Coronary artery (tissue), 2 donors: ENCODE data around the gene ERCC2.

Source experiments
- DNase-seq: peaks from one replicate; pipeline ENCODE4 v3.0.0-alpha.2; 2017; ENCODE audit warnings: low spot score
- H3K27ac ChIP-seq, 2 donors: fragments of 200-600 bp; sonication (generic); one replicate each; pipeline ENCODE4 v1.5.1; 2016 to 2019
- H3K4me3 ChIP-seq: fragments of 200-600 bp; sonication (generic); 2 replicates; pipeline ENCODE4 v1.5.1; 2016; ENCODE audit warnings: mild to moderate bottlenecking, moderate library complexity
- CTCF ChIP-seq: fragments of 200-600 bp; sonication (generic); IDR thresholded peaks from one replicate; pipeline ENCODE4 v1.5.1; 2019; ENCODE audit warnings: antibody characterized with exemption

ERCC2 gene

DNA sequence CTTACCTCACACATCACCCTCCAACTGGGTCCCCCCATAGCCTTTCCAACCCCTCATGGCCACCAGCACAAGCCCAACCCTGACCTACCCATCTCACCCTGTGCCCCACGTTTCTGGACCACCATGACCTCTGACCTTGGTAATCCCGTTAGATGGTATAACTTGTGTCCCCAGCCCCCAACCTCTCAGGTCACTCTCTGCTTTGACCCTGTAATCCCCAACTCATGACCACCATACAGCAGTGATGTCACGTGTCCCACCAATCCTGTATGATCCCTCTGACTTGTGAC, 21.3 kb downstream of the ERCC2 start:
- no peak for TF ChIP-seq CTCF
- H3K27ac ChIP-seq = no peak overlapping the region
- DNase-seq = no peak
- H3K4me3 ChIP-seq = no peak overlapping the region

GRCh38 chr19:45348367-45349125, 21.8 kb downstream of the ERCC2 start:
- no peak for TF ChIP-seq CTCF
- H3K27ac ChIP-seq = no peak overlapping the region
- no peak for DNase-seq
- H3K4me3 ChIP-seq = no peak overlapping the region

DNA sequence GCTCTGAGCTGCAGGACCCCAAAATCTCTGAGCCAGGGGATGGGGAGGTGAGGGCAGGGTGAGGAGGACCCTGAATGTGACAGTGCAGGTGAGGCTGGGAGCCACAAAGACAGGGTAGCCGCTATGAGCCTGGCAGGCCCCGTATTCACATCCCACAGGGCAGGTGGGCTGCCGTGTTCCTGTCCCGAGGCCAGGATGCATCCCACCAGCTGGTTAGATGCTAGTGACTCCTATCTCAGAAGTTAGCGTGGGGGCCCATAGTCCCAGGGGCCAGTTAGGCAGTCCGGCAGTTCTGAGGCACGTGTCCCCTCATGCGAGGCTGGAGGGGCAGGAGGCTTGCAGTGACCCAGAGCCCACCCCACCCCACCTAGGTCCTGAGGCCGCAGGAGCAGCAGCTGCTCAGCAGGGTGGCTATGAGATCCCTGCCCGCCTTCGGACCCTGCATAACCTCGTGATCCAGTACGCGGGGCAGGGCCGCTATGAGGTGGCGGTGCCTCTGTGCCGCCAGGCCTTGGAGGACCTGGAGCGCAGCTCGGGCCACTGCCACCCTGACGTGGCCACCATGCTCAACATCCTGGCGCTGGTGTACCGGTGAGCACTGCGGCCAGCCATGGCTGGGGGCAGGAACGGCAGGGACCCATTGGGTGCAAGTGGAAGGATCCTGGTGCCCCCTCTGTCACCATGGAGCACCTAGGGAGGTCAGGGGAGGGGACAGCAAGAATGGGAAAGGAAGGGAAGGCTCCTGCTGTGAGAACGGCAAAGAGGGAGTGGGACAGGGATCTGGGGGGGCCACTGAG, 22.6 kb downstream of the ERCC2 start:
- Histone ChIP-seq H3K4me3 (no peak overlapping the region), H3K27ac (no peak overlapping the region)
- DNase-seq = no peak
- no peak for TF ChIP-seq CTCF

DNA sequence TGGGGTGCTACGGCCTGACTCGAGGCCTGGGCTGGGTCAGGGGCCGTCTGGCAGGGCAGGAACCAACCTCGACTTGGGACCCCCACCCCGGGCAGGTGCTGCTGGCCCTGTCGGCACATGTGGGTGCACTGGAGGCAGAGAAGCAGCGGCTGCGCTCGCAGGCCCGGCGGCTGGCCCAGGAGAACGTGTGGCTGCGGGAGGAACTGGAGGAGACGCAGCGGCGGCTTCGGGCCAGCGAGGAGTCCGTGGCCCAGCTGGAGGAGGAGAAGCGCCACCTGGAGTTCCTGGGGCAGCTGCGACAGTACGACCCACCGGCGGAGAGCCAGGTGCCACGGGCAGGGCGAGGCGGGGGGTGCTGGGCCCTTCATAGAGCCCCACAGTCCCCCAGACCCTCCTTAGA, 23.9 kb downstream of the ERCC2 start:
- TF ChIP-seq CTCF = no peak
- H3K4me3 ChIP-seq = no peak overlapping the region
- H3K27ac ChIP-seq = no peak overlapping the region
- no peak for DNase-seq

DNA sequence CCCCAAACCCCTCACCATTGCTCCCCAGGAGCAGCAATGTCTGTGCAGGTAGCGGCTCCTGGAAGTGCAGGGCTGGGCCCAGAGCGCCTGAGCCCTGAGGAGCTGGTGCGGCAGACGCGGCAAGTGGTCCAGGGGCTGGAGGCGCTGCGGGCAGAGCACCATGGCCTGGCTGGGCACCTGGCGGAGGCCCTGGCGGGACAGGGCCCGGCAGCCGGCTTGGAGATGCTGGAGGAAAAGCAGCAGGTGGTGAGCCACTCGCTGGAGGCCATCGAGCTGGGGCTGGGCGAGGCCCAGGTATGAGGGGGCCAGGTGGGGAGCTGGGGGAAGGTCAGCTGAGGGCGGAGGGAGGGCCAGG, 24.9 kb downstream of the ERCC2 start:
- DNase-seq = no peak
- no peak overlapping the region for H3K27ac ChIP-seq
- H3K4me3 ChIP-seq = no peak overlapping the region
- TF ChIP-seq CTCF = no peak

DNA sequence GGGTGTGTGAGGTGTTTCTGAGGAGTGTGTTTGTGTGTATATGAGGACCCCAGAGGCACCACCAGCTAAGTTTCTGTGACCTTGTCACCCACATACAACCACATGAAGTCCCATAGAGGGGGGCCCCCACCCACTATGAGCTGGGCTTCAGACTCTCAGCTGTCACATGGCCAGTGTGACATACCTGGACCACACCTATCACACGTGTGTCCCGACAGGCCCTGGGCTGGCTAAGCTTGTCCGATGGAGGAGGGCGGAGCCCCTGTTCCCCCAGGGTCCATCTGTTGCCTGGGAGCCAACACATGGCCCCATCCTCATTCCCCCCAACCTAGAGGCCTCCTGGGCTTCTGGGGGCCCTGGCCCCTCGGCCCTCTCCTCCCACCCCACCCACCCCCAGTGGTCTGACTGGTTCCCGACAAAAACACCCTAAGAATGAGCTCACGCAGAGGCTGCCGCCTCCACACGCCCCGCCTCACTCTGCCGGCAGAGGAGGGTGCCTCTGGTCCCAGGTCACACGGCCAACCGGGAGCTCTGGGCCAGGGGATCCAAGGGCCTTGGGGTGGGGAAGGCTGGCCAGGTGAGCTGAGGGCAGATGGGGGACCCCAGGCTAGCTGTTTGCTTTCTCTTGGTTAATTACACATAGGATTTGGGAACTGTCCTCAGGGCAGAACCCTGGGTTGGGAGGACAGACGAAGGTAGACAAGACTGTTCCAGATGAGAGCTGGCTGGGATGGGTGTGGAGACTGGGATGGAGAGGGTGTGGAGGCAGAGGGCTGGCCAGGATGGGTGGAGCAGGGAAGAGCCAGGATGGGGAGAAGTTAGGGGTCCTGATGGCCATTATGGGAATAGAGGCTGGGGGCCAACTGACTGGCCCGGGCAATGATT, 25.5 kb downstream of the ERCC2 start:
- no peak overlapping the region for H3K4me3 ChIP-seq
- no peak overlapping the region for H3K27ac ChIP-seq
- no peak for TF ChIP-seq CTCF
- DNase-seq = no peak
